ENCODE measurements around the gene ZBTB34.
"Not testable (repeated sequence)": the region's sequence is repeated elsewhere in the genome, so short reads cannot be mapped to it uniquely, and the experiment has no call there.

ZBTB34 gene

GRCh38 chr9:126860077-126860756, at the start of gene ZBTB34:
Gene ZBTB34, plus strand, starts transcription at chr9:126860639. Its CDS starts 18,761 bp downstream, at chr9:126879400.
- peak; percentile 61 for DNase-seq

- no peak for DNase-seq
Measured at GRCh38 chr9:126813072-126813471, 47.4 kb upstream of the ZBTB34 start.

- no peak for DNase-seq
Measured at GRCh38 chr9:126814091-126814490, 46.3 kb upstream of the ZBTB34 start.

GRCh38 chr9:126817615-126818014, 42.8 kb upstream of the ZBTB34 start:
- DNase-seq, result not testable (repeated sequence)

- no peak for DNase-seq
Measured at GRCh38 chr9:126818482-126818881, 42.0 kb upstream of the ZBTB34 start.

- DNase-seq, result no peak
Measured at GRCh38 chr9:126819482-126819881, 41.0 kb upstream of the ZBTB34 start.

GRCh38 chr9:126822278-126822677, 38.2 kb upstream of the ZBTB34 start:
- DNase-seq, result no peak

GRCh38 chr9:126822873-126823272, 37.6 kb upstream of the ZBTB34 start:
- DNase-seq, result no peak

GRCh38 chr9:126824052-126824451, 36.4 kb upstream of the ZBTB34 start:
- DNase-seq, result not testable (repeated sequence)

GRCh38 chr9:126827227-126827626, 33.2 kb upstream of the ZBTB34 start:
- no peak for DNase-seq

GRCh38 chr9:126829035-126829434, 31.4 kb upstream of the ZBTB34 start:
- no peak for DNase-seq

GRCh38 chr9:126830827-126831226, 29.6 kb upstream of the ZBTB34 start:
- no peak for DNase-seq

GRCh38 chr9:126832440-126832839, 28.0 kb upstream of the ZBTB34 start:
- no peak for DNase-seq

- no peak for DNase-seq
Measured at GRCh38 chr9:126833020-126833419, 27.4 kb upstream of the ZBTB34 start.

GRCh38 chr9:126833710-126834345, 26.6 kb upstream of the ZBTB34 start:
- no peak for DNase-seq

- DNase-seq, result no peak
Measured at GRCh38 chr9:126834672-126835071, 25.8 kb upstream of the ZBTB34 start.

- no peak for DNase-seq
Measured at GRCh38 chr9:126836216-126836615, 24.2 kb upstream of the ZBTB34 start.

- no peak for DNase-seq
Measured at GRCh38 chr9:126838055-126838811, 22.2 kb upstream of the ZBTB34 start.

- DNase-seq, result no peak
Measured at GRCh38 chr9:126838895-126839294, 21.5 kb upstream of the ZBTB34 start.

GRCh38 chr9:126839301-126839700, 21.1 kb upstream of the ZBTB34 start:
- no peak for DNase-seq

GRCh38 chr9:126842220-126842842, 18.1 kb upstream of the ZBTB34 start:
- DNase-seq, result no peak

GRCh38 chr9:126842977-126843799, 17.3 kb upstream of the ZBTB34 start:
- no peak for DNase-seq

- no peak for DNase-seq
Measured at GRCh38 chr9:126844085-126844484, 16.4 kb upstream of the ZBTB34 start.
